HG03039 (cell line): ENCODE results near the gene HSPBAP1.
"Not testable (repeated sequence)": the region's sequence is repeated elsewhere in the genome, so short reads cannot be mapped to it uniquely, and the experiment has no call there.

Experiments used
- ATAC-seq: cut with Tn5 transposase; IDR thresholded peaks from one replicate; pipeline ENCODE4 v1.9.1; 2021; ENCODE audit warnings: mild to moderate bottlenecking, moderate library complexity; ENCODE audit not compliant: unreplicated experiment

Gene HSPBAP1

GRCh38 chr3:122785231-122785630 is 8.4 kb downstream of the HSPBAP1 start:
- no peak for ATAC-seq

- ATAC-seq = no peak
These were observed 9.2 kb downstream of the HSPBAP1 start for GRCh38 chr3:122784436-122784835.

- ATAC-seq = no peak
These were observed 10.8 kb downstream of the HSPBAP1 start for GRCh38 chr3:122782804-122783203.

- no peak for ATAC-seq
These were observed 16.1 kb downstream of the HSPBAP1 start for GRCh38 chr3:122777563-122777962.

- no peak for ATAC-seq
These were observed 16.8 kb downstream of the HSPBAP1 start for GRCh38 chr3:122776675-122777468.

- no peak for ATAC-seq
These were observed 19.1 kb downstream of the HSPBAP1 start for GRCh38 chr3:122774564-122774963.

- no peak for ATAC-seq
These were observed 19.6 kb downstream of the HSPBAP1 start for GRCh38 chr3:122773944-122774509.

GRCh38 chr3:122772827-122773226 is 20.8 kb downstream of the HSPBAP1 start:
- ATAC-seq = no peak

- ATAC-seq = no peak
These were observed 23.0 kb downstream of the HSPBAP1 start for GRCh38 chr3:122770521-122771202.

GRCh38 chr3:122767540-122768372 is 25.9 kb downstream of the HSPBAP1 start:
- ATAC-seq = no peak

GRCh38 chr3:122766430-122766829 is 27.2 kb downstream of the HSPBAP1 start:
- ATAC-seq = no peak

- no peak for ATAC-seq
These were observed 33.0 kb downstream of the HSPBAP1 start for GRCh38 chr3:122760453-122761271.

GRCh38 chr3:122758877-122759560 is 34.6 kb downstream of the HSPBAP1 start:
- ATAC-seq = no peak

- no peak for ATAC-seq
These were observed 38.1 kb downstream of the HSPBAP1 start for GRCh38 chr3:122755491-122755890.

GRCh38 chr3:122754929-122755328 is 38.7 kb downstream of the HSPBAP1 start:
- ATAC-seq = no peak

GRCh38 chr3:122748347-122748746 is 45.3 kb downstream of the HSPBAP1 start:
- no peak for ATAC-seq

- ATAC-seq = not testable (repeated sequence)
These were observed 46.3 kb downstream of the HSPBAP1 start for GRCh38 chr3:122747295-122747694.

- ATAC-seq = no peak
These were observed 48.1 kb downstream of the HSPBAP1 start for GRCh38 chr3:122745369-122746021.

GRCh38 chr3:122743581-122744120 is 50.0 kb downstream of the HSPBAP1 start:
- ATAC-seq = no peak
